AG08395 (cell line): Measurements from ENCODE around the gene CHN1.
A peak's percentile ranks its signal among the peaks of the same experiment; 100 is the strongest.

Source experiments
- DNase-seq: peaks from one replicate; pipeline ENCODE4 v3.0.0; 2012; ENCODE audit warnings: mixed read lengths, low spot score

CHN1 gene

DNA sequence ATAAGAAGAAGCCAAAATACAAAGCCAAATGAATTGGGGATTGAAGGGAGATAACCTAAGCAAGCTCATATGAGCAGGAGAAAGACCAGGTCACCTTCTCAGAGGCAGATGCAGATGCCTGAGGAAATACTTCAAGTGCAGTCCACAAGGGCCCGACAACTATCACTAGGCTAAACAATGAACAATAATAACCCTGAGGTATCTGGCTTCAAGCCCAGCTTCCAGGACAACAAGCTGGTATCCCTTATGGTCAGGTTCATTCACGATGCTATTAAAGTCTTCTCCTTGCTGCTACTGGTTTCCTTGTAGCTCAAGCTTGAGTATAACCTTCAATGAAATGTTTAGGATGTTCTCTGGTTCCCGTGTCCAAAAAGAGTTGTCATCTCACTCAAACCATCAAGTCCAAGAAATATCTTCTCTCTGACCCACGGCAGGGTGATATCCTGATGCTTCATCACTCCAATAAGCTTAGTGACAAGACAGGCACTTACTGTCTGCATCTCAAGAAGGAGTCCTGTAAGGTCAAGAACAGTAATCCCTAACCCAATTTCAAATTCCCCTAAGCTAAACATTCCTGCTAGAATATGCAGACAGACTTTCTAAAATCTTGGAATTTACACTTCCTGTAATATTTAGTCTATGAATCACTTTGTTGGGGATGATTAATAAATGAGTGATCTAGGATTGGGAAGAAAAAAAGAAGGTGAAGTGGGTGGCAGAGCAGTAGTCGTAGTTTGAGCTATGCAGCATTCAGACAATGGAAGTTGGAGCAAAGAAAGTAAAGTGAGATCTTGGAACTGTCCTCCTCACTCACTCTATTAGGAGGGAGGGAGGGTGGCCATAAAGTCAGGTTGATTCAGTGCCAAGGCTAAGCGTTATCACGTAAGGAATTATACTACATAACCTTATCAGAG, 33.1 kb downstream of the CHN1 start:
- DNase-seq, result peak; percentile 67

DNA sequence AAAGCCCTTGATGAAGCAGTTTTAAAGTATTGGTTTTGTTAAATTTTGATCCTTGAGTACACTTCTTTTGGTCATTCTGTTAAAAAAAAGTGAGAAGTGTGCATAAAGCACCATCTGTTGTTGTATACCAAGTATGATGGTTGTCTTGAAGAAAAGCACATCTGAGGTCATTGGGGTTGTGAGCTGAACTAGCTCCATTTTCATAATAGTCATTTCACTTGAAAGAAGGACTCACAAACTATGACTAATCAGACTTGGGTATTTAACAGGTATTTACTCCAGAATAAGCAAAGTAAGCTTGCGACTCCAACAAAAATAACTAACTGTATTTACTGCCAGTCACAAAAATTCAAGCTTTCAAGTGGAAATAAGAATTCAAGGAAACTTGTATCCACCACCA, 35.1 kb downstream of the CHN1 start:
- no peak for DNase-seq

DNA sequence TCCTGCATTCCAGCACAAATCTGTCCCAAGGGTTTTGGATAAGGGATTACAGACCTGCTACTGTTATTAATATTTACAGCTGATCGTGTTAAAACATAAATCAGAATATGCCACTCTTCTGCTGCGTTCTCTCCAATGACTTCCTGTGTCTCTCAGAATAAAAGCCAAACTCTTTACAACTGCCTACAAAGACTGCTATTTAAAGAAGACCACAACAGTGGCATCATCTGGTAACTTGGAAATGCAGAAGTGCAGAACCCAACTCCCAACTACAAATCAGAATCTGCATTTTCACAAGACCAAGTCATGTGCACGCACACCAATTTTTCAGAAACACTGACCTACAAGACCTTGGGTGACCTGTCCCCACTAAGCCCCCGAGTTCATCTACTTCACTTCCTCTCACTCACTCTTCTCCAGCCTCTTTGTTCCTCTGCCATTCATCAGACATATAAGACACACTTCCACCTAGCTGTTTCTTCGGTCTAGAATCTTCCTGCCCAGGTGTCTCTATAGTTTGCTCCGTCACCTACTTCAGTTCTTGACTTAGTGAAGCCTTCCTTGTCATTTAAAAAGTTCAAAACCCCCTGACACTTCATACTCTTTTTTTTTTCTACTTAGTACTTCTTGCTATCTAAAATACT, 36.0 kb downstream of the CHN1 start:
- no peak for DNase-seq

DNA sequence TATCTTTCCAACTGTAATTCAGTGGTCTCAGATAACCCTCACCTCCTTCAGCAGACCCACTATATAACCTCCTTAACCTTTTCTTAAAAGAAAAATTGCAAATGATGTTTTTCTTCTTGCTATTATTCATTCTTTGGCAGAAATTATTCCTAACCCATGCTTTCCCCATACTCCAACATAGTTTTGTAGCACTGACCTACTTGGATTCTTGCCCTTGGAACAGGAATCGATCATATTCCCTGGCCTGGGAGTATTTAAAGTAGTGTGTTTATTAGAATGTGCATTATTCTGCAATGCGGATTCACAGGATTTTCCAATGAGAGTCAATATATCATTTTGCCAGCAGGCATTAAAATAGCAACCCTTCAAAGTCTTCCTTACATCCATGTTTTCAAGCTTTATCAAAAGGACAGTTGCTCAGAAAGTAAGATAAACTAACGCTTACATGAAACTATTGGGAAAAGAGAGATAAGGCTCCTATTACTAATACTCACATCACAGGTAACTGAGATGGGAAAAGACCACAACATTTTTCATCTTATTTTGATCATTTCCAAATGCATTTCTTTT, 37.4 kb downstream of the CHN1 start:
- no peak for DNase-seq

DNA sequence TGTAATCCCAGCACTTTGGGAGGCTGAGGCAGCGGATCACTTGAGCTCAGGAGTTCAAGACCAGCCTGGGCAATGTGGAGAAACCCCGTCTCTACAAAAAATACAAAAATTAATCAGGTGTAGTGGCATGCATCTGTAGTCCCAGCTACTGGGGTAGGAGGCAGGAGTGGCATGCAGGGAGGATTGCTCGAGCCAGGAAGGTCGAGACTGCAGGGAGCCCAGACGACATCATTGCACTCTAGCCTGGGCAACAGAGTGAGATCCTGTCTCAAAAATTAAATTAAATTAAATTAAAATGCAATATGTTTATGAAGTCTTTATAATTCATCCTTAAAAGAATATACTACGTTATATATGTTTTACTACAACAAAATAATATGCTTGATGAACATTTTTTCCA, 38.1 kb downstream of the CHN1 start:
- DNase-seq, result no peak

DNA sequence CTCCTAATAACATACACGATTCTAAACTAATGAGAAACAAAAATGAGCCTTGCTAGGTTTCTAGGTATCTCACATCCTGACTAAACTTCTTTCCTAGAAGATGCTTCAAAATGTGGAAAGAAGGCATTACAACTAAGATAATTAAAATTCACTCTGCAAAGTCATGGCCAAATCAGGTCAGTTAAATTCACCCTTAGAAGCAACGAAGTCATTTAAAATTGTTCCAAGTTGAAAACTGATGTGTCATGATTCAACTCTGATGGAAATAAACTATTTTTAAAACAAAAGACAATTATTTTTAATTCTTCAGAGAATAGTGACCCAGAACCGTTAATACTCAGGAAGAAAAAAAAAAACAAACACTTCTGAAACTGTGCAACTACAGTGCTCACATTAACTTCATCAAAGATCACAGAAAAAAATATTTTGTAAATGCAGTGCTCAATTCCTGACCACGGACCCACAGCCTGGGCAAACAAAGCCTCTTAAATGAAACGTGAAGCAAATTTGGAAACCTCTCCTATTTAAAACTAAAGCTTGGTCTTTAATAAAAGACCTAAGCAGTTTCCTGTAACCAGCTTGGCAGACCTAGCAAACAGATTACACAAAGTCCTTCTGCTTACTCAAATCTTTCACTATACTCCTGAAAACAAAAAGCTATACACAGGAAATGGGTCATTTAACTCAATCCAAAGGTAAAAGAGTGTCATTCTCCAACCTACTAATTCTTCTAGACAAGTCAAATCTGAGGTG, 39.0 kb downstream of the CHN1 start:
- peak; percentile 4 for DNase-seq

DNA sequence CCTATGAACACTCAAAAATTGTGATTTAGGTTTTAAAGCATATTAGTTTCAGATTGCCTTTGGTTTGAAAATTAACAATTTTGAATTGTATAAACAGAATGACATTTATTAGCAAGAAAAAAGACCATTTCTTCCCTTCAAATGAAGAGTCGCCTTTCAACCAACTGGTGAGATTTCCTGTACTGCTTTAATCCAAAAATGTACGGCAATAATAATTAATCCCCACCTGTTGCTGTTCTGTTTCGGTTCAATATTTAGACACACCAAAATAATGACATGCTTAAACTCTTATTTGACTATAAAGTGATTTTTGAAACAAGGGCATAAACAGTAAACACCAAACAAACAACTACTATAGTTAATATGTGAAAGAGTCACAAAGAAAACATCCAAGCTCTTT, 39.6 kb downstream of the CHN1 start:
- no peak for DNase-seq

DNA sequence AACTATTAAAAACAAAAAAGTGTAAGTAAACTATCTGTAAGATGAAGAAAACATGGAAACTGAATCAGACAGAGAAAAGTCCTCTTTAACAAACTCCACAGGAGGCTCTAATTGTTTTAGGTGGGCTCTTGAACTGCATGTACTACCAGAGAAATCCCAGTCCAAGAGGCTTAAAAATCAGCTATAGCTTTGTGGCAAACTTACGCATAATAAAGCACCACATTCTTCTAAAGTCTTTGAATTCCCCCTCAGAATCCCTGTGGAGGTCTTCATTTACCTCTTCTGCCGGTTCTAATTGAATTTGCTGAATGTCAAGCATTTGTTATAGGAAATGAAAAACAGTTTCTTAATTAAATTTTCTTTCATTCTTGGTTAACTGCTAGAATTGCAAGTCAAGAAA, 40.8 kb downstream of the CHN1 start:
- no peak for DNase-seq

DNA sequence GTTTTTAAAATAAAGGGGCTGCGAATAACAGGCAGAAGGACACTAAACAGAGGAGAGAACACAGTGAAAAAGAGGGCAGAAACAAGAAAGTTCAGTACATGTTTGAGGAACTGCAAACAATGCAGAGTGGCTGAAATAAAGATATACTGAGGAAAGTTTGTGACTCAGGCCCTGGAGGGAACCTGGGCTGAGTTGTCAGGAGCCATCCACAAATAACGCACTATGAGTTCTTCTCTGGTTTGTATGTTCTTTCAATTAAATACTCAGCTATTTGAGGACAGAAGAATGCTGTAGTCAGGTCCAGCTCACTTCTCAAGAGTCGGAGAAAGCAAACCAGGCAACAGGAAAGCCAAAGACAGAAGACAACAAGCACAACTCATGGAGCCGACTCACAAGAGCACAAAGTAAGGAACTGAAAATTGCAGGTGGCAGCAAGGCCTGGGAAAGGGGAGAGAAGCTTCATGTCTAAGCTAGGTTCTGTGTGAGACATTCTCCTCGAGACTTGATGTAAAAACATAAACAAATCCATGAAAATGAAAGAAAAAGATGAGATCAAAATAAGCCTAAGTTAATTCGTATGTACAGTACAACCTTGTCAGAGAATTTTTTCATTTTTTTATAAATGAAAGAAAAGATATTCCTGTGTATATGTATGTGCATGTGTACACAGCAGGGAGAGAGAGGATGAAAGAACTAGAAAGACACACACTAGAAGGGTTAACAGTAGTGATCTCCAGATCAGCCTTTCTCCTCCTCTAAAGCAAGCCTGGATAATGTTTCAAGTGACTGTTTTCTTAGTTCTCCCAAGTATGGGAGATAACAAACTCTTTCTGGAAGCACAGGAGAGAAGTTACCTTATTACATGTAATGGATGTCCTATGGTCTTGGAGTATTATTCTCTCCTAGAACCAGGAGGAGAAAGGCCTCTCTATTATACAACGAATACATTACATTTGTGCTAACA, 41.5 kb downstream of the CHN1 start:
- DNase-seq, result no peak

DNA sequence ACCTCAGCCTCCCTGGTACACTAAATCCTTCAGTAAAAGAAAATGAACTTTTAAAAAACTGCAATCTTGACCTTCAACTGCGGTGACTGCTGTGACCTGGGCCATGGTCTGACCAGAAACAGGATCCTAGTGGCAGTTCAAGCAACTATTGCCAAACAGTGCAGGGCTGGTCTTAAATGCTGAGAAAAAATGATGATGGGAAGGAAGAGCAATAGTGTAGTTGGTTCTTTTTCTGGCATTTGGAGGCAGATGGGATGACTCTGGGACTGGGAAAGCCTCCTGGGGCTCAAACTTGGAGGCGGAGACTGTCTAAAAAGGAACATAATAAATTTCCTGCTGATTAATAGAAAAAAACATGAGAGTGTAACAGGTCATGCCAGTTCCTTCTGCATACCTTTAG, 45.4 kb downstream of the CHN1 start:
- peak; percentile 17 for DNase-seq

DNA sequence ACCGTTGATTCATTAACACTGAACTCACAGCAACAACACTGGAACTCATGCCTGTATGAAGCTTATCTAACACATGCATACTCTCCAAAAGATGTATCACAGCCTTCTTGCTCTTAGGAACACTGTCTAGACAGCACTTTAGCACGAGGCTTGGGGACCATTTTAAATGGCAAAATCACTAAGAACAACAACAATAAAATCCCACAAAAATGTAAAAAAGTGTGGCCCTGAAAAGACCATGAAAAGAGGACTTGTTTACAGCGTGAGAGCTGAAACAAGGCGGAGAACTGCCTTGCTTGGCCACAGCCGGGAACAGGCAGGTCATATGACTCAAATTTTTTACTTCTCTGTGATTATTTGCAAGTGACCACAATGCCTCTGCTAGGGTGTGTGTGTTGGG, 48.1 kb downstream of the CHN1 start:
- no peak for DNase-seq

DNA sequence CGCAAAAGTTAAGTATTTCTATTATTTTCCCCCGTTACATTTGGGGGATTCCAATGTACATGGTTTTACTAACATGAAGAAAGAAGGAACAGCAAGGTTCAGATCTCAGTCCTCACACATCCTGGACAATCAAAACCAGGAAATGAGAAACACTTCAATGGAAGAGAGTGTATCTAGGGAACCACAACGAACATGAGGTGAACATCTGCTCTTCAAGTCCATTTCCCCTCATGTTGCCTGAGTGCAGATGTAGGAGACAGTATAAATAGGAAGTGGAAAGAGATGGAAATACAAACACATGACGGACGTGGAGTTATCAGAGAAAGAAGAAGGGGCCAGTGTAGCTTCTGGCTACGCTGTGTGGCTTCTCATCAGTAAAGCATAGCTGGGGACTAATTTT, 52.6 kb downstream of the CHN1 start:
- DNase-seq, result peak; percentile 28

DNA sequence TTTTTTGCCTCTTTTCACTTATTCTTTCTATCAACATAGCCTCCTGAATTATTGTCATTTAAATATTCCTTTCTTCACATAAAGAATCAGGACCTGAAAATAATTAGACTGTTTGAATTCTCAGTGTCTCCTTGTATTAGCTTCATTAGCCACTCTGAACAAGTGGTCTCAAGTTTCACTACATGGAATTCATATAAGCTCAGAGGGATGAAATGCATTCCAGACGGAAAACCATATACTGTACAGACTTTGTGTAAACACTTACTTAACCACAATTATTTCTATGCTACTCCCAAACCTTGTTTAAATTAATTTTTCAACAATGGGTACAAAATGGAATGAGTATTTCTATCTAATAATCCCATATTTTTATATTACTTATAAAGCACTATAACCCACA, 53.4 kb downstream of the CHN1 start:
- no peak for DNase-seq

DNA sequence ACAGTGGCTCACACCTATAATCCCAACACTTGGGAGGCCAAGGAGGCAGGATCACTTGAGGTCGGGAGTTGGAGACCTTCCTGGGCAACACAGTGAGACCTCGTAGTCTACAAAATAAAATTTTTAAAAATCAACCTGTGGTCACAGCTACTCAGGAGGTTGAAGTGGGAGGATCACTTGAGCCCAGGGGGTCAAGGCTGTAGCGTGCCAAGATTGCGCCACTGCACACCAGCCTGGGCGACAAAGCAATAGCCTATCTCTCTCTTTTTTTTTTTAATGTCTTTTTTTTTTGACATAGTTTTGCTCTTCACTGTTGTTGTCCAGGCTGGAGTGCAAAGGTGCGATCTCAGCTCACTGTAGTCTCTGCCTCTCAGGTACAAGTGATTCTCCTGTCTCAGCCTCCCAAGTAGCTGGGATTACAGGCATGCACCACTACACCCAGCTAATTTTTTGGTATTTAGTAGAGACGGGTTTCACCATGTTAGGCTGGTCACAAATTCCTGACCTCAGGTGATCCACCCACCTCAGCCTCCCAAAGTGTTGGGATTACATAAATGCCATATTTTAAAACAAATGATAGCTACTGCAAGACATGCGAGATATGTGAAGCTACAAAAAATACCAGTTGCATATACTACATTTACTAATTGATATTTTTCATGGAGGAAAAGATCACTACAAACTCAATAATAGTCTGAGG, 55.0 kb downstream of the CHN1 start:
- DNase-seq, result no peak

DNA sequence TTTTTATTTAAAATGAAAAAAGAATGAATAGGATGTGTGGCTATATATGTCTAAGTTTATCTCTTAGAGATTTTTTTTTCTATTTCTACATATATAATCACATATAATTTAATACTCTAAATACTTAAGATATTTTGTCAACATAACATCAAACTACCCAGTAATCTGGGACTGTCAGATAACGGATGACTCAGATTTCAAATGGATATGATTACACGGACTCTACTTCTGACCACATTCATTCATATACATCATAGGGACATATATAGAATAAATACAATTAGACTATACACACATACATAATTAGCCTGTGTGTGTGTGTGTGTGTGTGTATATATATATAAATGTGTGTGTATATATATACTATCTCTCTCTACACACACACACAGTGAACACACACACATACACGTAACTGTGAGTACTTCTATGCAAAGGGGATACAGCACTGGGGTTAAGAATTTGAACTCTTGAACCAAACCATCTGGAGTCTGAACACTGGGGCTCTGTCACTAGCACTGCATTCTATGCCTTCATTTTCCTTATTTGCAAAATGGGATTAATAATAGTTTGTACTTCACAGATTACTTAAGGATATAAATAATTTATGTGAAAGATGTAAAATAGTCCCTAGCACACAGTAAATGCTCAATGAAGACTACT, 59.5 kb downstream of the CHN1 start:
- no peak for DNase-seq

DNA sequence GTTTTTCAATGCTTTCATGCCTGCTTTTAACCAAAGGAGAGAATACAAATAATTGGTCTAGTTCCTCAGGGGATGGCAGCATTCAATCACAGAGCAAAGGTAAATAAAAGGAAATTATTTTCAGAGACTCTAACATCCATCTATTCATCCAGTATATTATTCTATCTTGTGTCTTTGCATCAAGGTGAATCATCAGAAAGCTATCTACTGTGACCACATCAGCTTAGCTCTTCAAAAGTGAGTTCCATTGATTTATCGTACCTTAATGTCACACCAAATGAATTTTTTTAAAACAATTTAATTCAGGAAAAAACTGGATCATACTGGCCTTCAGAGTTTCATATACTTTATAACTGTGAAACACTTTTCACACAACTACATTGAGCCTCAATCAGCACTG, 66.1 kb downstream of the CHN1 start:
- peak; percentile 19 for DNase-seq

DNA sequence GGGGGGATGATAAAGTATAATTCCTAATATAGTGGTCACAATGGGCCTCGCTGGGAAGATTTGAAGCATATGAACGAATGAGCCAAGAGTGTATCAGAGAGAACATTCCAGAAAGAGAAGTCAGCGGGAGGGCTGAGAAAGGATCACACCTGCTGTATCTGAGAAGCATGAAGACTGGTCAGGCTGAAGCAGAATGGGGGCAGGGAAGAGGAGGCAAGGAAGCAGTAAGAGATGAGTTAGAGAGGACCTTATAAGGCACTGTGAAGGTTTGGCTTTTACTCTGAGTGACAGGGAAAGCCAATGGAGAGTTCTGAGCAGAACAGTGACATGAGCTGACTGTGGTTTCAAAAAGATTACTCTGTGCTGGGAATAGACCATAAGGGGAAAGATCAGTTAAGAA, 73.5 kb downstream of the CHN1 start:
- DNase-seq, result peak; percentile 8

DNA sequence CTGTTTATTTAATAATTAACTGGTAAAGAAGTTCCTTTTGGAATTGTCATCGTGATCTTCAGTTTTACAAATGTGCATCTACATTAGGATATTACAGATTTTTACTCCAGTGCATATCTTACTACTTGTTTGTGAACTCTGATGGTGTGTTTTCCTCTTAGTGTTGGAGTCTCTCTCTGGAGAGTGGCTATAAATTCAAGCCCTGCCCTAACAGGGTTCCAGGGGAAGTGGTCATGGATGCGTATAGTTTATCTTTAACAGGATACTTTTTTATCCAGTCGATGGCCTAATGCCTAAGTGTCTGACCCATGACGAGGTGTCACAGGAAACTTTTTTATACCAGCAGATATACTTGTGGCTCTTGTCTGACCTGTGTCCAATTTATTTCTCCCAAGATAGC, 75.4 kb downstream of the CHN1 start:
- DNase-seq, result no peak

DNA sequence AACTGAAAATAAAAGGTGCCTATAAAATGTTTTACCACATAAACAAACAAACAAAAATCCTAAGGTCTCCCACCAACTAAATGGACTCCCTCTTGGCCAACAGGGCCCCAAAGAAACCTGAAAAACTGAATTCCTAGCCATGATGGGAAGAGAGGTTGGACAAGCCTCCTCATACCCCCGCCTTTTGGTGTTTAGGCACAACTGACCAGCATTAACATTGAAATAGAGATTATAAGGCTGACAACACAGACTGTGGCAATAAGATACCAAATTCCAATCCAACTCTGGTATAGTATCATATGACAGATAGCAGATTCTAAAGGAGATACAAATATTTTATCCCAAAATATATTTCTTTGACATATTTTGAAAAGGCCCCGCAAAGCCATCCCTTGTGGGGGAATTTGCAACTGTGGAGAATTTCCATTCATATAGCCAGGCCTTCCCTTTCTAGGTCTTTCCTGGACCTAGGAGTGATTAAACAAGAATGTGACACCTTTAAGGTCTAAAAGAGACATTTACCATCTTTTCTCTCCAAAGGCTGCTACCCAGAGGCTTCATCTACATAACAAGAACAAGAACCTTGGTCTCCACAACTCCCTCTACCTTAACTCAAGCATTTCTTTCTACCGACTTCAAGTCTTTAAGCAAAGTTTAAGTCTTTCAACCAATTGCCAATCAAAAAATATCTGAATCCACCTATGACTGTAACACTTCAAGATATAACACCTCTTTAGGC, 80.0 kb downstream of the CHN1 start:
- no peak for DNase-seq
